ENCODE measurements around the gene LRMDA.

Gene LRMDA

GRCh38 chr10:76252733-76253132 lies 821.3 kb downstream of the LRMDA start:
- H3K36me3 ChIP-seq, result no peaks in the 10 kb centered on the region
- intact Hi-C loops (cut with DNase I; ENCODE audit: low total_unique reads), result no loop called here
- H3K9me3 ChIP-seq, result no peaks in the 10 kb centered on the region
- TF ChIP-seq, protein P1, sequence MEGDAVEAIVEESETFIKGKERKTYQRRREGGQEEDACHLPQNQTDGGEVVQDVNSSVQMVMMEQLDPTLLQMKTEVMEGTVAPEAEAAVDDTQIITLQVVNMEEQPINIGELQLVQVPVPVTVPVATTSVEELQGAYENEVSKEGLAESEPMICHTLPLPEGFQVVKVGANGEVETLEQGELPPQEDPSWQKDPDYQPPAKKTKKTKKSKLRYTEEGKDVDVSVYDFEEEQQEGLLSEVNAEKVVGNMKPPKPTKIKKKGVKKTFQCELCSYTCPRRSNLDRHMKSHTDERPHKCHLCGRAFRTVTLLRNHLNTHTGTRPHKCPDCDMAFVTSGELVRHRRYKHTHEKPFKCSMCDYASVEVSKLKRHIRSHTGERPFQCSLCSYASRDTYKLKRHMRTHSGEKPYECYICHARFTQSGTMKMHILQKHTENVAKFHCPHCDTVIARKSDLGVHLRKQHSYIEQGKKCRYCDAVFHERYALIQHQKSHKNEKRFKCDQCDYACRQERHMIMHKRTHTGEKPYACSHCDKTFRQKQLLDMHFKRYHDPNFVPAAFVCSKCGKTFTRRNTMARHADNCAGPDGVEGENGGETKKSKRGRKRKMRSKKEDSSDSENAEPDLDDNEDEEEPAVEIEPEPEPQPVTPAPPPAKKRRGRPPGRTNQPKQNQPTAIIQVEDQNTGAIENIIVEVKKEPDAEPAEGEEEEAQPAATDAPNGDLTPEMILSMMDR (IDR thresholded peaks at IDR 0.05), result no peak
- H3K4me1 ChIP-seq, result no peaks in the 10 kb centered on the region
- no peak for DNase-seq
- no peaks in the 10 kb centered on the region for H3K27me3 ChIP-seq
- no peak overlapping the region for H3K27ac ChIP-seq
- no peak overlapping the region for H3K4me3 ChIP-seq

GRCh38 chr10:76255241-76255640 lies 823.8 kb downstream of the LRMDA start:
- Histone ChIP-seq H3K4me1 (no peaks in the 10 kb centered on the region), H3K27me3 (no peaks in the 10 kb centered on the region), H3K9me3 (peaks cover 0 to 7% (median 0%) of the 10 kb centered on the region in 3 donors), H3K4me3 (no peak overlapping the region), H3K27ac (no peak overlapping the region), H3K36me3 (peaks cover 0 to 5% (median 0%) of the 10 kb centered on the region in 3 donors)
- intact Hi-C loops (cut with DNase I; ENCODE audit: low total_unique reads), result no loop called here
- TF ChIP-seq, protein P1 (IDR thresholded peaks at IDR 0.05), result no peak
- no peak for DNase-seq

GRCh38 chr10:76257816-76258215 lies 826.4 kb downstream of the LRMDA start:
- intact Hi-C loops (cut with DNase I; ENCODE audit: low total_unique reads), result no loop called here
- DNase-seq, result no peak
- H3K27ac ChIP-seq, result no peak overlapping the region

DNA sequence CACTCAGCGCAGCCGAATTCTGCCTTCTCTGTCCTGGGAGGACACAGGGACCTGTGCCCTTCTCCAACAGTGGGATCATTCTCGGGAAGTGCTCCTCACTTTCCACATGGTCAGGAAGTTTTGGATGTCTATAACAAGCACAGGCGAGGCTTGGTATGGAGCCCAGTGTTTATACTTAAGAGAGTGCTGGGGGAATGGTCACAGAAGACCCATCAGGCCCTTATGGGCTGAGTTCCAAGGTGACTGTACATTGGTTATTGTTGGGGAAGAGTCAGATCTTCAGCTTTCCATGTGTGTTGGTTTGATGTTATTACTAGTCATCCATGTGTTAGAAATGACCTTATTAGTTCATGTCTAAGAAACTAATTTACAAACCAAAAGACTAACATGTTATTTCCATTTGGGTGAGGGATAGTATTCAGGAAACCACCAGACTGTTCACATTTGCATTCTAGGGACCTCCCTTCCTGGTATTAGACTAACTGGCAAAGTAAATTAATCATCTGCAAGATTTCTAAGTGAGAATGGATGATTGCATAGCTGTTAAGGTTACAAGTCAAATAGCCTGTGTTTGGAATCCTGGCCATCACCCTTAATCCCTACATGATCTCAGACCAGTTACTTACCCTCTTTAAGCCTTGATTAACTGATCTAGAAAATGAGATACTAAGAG lies 834.2 kb downstream of the LRMDA start:
- Histone ChIP-seq H3K27ac (no peak overlapping the region), H3K36me3 (peaks cover 0 to under 1% (median 0%) of the 10 kb centered on the region in 3 donors), H3K4me3 (no peak overlapping the region), H3K27me3 (no peaks in the 10 kb centered on the region), H3K4me1 (no peaks in the 10 kb centered on the region), H3K9me3 (peaks cover 0 to 2% (median 0%) of the 10 kb centered on the region in 3 donors)
- TF ChIP-seq, protein P1 (IDR thresholded peaks at IDR 0.05), result no peak
- intact Hi-C loops (cut with DNase I; ENCODE audit: low total_unique reads), result no loop called here
- no peak for DNase-seq

More at GRCh38 chr10:76257816-76258215, 826.4 kb downstream of the LRMDA start:
- Histone ChIP-seq H3K9me3 (peaks cover 0 to 13% (median 0%) of the 10 kb centered on the region in 3 donors), H3K4me1 (no peaks in the 10 kb centered on the region), H3K4me3 (no peak overlapping the region), H3K27me3 (no peaks in the 10 kb centered on the region), H3K36me3 (peaks cover 0 to 8% (median 0%) of the 10 kb centered on the region in 3 donors)
- TF ChIP-seq, protein P1 (IDR thresholded peaks at IDR 0.05), result no peak

DNA sequence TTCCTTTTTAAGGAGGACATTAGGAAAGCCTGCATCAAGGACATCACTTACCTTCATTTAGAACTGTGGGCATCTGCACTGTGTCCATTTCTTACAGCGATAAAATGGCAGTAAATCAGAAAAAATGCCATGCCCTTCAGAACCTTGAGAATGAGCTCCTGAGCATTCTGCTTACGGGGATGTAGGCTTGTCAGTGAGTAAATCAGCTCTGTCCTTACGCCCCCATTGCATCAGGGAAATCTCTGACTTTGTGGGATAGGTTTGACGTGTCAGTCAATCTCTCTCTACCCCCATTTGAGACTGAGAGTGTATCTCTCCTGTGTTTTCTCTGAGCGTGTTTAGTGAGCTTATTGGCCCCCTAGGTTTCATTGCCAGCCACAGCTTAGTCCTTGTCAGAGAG lies 837.1 kb downstream of the LRMDA start:
- no peaks in the 10 kb centered on the region for H3K9me3 ChIP-seq
- no peak overlapping the region for H3K27ac ChIP-seq
- no peaks in the 10 kb centered on the region for H3K4me1 ChIP-seq
- intact Hi-C loops (cut with DNase I; ENCODE audit: low total_unique reads), result no loop called here
- TF ChIP-seq, protein P1 (IDR thresholded peaks at IDR 0.05), result no peak
- no peaks in the 10 kb centered on the region for H3K27me3 ChIP-seq
- no peak for DNase-seq
- no peak overlapping the region for H3K4me3 ChIP-seq
- no peaks in the 10 kb centered on the region for H3K36me3 ChIP-seq

All from tibial artery (tissue), 4 donors.